WI38 (cell line): ENCODE data around the gene LINC00237.

Source experiments
- H3K4me3 ChIP-seq: 2 replicates; pipeline ENCODE4 v1.5.1; 2011; ENCODE audit warnings: low read depth, mild to moderate bottlenecking, control low read depth, low read length
- TF ChIP-seq, protein P1 (sequence below): IDR thresholded peaks from 2 replicates; pipeline ENCODE4 v1.5.1; 2012; ENCODE audit warnings: low read depth, mild to moderate bottlenecking, control low read depth, low read length

The LINC00237 gene

GRCh38 chr20:21046413-21047070, 59.6 kb downstream of the LINC00237 start:
- no peak overlapping the region for H3K4me3 ChIP-seq
- TF ChIP-seq, protein P1, sequence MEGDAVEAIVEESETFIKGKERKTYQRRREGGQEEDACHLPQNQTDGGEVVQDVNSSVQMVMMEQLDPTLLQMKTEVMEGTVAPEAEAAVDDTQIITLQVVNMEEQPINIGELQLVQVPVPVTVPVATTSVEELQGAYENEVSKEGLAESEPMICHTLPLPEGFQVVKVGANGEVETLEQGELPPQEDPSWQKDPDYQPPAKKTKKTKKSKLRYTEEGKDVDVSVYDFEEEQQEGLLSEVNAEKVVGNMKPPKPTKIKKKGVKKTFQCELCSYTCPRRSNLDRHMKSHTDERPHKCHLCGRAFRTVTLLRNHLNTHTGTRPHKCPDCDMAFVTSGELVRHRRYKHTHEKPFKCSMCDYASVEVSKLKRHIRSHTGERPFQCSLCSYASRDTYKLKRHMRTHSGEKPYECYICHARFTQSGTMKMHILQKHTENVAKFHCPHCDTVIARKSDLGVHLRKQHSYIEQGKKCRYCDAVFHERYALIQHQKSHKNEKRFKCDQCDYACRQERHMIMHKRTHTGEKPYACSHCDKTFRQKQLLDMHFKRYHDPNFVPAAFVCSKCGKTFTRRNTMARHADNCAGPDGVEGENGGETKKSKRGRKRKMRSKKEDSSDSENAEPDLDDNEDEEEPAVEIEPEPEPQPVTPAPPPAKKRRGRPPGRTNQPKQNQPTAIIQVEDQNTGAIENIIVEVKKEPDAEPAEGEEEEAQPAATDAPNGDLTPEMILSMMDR, result no peak
